WTC11 (cell line): ENCODE measurements around the gene JMY. TPM values are rescaled to one million over a fixed set of nuclear protein-coding genes. Genes with fewer than 3 reads are reported as not detected.

Experiments
- ATAC-seq: fragments of 200-7000 bp; cut with Tn5 transposase; 2 replicates; pipeline ENCODE4 v1.10.0; 2021; ENCODE audit warnings: mild to moderate bottlenecking, moderate library complexity
- CTCF ChIA-PET: fragments of 300-600 bp; sonication (Branson Sonifier 250); formaldehyde crosslinking; loops from one replicate; lab custom pipeline; 2021; ENCODE audit warnings: antibody characterized with exemption; lab: Charles Lee
- POLR2A ChIA-PET: fragments of 350-600 bp; sonication (Branson Sonifier 250); formaldehyde crosslinking; loops from one replicate; lab custom pipeline; 2021; ENCODE audit warnings: antibody characterized with exemption; lab: Charles Lee
- DNase-seq: peaks from one replicate; pipeline ENCODE4 v3.0.0; 2021; ENCODE audit warnings: low spot score
- H3K27ac Mint-ChIP-seq: 2 replicates; pipeline ENCODE4 v1.8.0; 2021; ENCODE audit warnings: mixed read lengths
- H3K27me3 Mint-ChIP-seq: 2 replicates; pipeline ENCODE4 v1.8.0; 2021; ENCODE audit warnings: low read depth, mild to moderate bottlenecking, moderate library complexity, mixed read lengths
- H3K36me3 Mint-ChIP-seq: 2 replicates; pipeline ENCODE4 v1.8.0; 2021; ENCODE audit warnings: mixed read lengths
- H3K4me1 Mint-ChIP-seq: 2 replicates; pipeline ENCODE4 v1.8.0; 2022; ENCODE audit warnings: mixed read lengths
- H3K4me3 Mint-ChIP-seq: 2 replicates; pipeline ENCODE4 v1.8.0; 2021; ENCODE audit warnings: mild to moderate bottlenecking, moderate library complexity, mixed read lengths
- H3K9me3 Mint-ChIP-seq: 2 replicates; pipeline ENCODE4 v1.8.0; 2021; ENCODE audit warnings: mixed read lengths
- ATF1 ChIP-seq: sonication (generic); formaldehyde crosslinking; IDR thresholded peaks from 2 replicates; pipeline ENCODE4 v1.8.1; 2023; ENCODE audit warnings: mild to moderate bottlenecking, moderate library complexity, missing genetic modification reagents
- CDX4 ChIP-seq: fragments of 250-450 bp; sonication (Bioruptor Pico); IDR thresholded peaks from 2 replicates; pipeline ENCODE4 v1.9.0; 2021; ENCODE audit warnings: moderate library complexity, mild to moderate bottlenecking, inconsistent platforms, borderline replicate concordance
- E2F5 ChIP-seq: sonication (generic); formaldehyde crosslinking; IDR thresholded peaks from 2 replicates; pipeline ENCODE4 v1.8.1; 2022; ENCODE audit warnings: mild to moderate bottlenecking, moderate library complexity, missing genetic modification reagents
- ERG ChIP-seq: fragments of 250-450 bp; sonication (Bioruptor Pico); IDR thresholded peaks from 2 replicates; pipeline ENCODE4 v1.8.0; 2021; ENCODE audit warnings: mild to moderate bottlenecking
- ESRRA ChIP-seq: sonication (generic); formaldehyde crosslinking; IDR thresholded peaks from 2 replicates; pipeline ENCODE4 v1.8.1; 2022; ENCODE audit warnings: mild to moderate bottlenecking, missing genetic modification reagents, borderline replicate concordance
- FOXJ3 ChIP-seq: sonication (generic); formaldehyde crosslinking; IDR thresholded peaks from 2 replicates; pipeline ENCODE4 v1.9.0; 2021; ENCODE audit warnings: missing genetic modification reagents, mild to moderate bottlenecking, borderline replicate concordance
- FOXK1 ChIP-seq: sonication (generic); formaldehyde crosslinking; IDR thresholded peaks from 2 replicates; pipeline ENCODE4 v1.8.0; 2022; ENCODE audit warnings: mild to moderate bottlenecking, moderate library complexity, missing genetic modification reagents
- FOXP4 ChIP-seq: sonication (generic); formaldehyde crosslinking; IDR thresholded peaks from 2 replicates; pipeline ENCODE4 v1.8.0; 2022; ENCODE audit warnings: mild to moderate bottlenecking, missing genetic modification reagents
- GTF2I ChIP-seq: fragments of 250-450 bp; sonication (Bioruptor Pico); conservative IDR thresholded peaks from 2 replicates; pipeline ENCODE4 v1.4.0; 2021; ENCODE audit warnings: mild to moderate bottlenecking
- MAX ChIP-seq: sonication (generic); formaldehyde crosslinking; IDR thresholded peaks from 2 replicates; pipeline ENCODE4 v1.8.0; 2022; ENCODE audit warnings: mild to moderate bottlenecking, missing genetic modification reagents
- NR1H2 ChIP-seq: sonication (generic); formaldehyde crosslinking; IDR thresholded peaks from 2 replicates; pipeline ENCODE4 v1.9.0; 2021; ENCODE audit warnings: mild to moderate bottlenecking, moderate library complexity, missing genetic modification reagents
- NR3C1 ChIP-seq: sonication (generic); formaldehyde crosslinking; conservative IDR thresholded peaks from 2 replicates; pipeline ENCODE4 v1.8.1; 2023; ENCODE audit warnings: low read depth, mild to moderate bottlenecking, missing genetic modification reagents
- RELA ChIP-seq: sonication (generic); formaldehyde crosslinking; IDR thresholded peaks from 2 replicates; pipeline ENCODE4 v1.8.1; 2022; ENCODE audit warnings: missing genetic modification reagents, mild to moderate bottlenecking, borderline replicate concordance
- TEAD4 ChIP-seq: sonication (generic); formaldehyde crosslinking; IDR thresholded peaks from 2 replicates; pipeline ENCODE4 v1.8.0; 2022; ENCODE audit warnings: mild to moderate bottlenecking, missing genetic modification reagents
- USF1 ChIP-seq: sonication (generic); formaldehyde crosslinking; IDR thresholded peaks from 2 replicates; pipeline ENCODE4 v1.8.0; 2022; ENCODE audit warnings: mild to moderate bottlenecking, missing genetic modification reagents
- ZBTB43 ChIP-seq: sonication (generic); formaldehyde crosslinking; IDR thresholded peaks from 2 replicates; pipeline ENCODE4 v1.8.1; 2023; ENCODE audit warnings: mild to moderate bottlenecking, missing genetic modification reagents
- ZNF138 ChIP-seq: sonication (generic); formaldehyde crosslinking; conservative IDR thresholded peaks from 2 replicates; pipeline ENCODE4 v1.8.1; 2022; ENCODE audit warnings: mild to moderate bottlenecking, moderate library complexity, missing genetic modification reagents
- ZNF263 ChIP-seq: sonication (generic); formaldehyde crosslinking; IDR thresholded peaks from 2 replicates; pipeline ENCODE4 v1.8.1; 2022; ENCODE audit warnings: low read depth, mild to moderate bottlenecking, moderate library complexity, missing genetic modification reagents
- ZSCAN18 ChIP-seq: fragments of 250-450 bp; sonication (Bioruptor Pico); IDR thresholded peaks from 2 replicates; pipeline ENCODE4 v2.1.2; 2022; ENCODE audit warnings: mild to moderate bottlenecking, moderate library complexity
- total RNA-seq: library from RNA; stranded (reverse); gene quantifications from 3 replicates; pipeline ENCODE4 v1.2.3, GENCODE V29; 2021
- TF ChIP-seq, protein P1 (sequence below): sonication (generic); formaldehyde crosslinking; IDR thresholded peaks from 2 replicates; pipeline ENCODE4 v1.8.0; 2023; ENCODE audit warnings: missing genetic modification reagents, mild to moderate bottlenecking, borderline replicate concordance
- TF ChIP-seq, protein P2 (sequence below): sonication (generic); formaldehyde crosslinking; conservative IDR thresholded peaks from 2 replicates; pipeline ENCODE4 v1.8.1; 2022; ENCODE audit warnings: mild to moderate bottlenecking, missing genetic modification reagents

The JMY gene
- total RNA-seq, 1 experiment from 2014 or later: 12.4 TPM

GRCh38 chr5:79235634-79236361 lies at the start of gene JMY (continued):
- TF ChIP-seq ZSCAN18 (CRISPR knock-in tag) (no peak), FOXK1 (CRISPR knock-in tag) (peak; percentile 99)
- TF ChIP-seq, protein P1, sequence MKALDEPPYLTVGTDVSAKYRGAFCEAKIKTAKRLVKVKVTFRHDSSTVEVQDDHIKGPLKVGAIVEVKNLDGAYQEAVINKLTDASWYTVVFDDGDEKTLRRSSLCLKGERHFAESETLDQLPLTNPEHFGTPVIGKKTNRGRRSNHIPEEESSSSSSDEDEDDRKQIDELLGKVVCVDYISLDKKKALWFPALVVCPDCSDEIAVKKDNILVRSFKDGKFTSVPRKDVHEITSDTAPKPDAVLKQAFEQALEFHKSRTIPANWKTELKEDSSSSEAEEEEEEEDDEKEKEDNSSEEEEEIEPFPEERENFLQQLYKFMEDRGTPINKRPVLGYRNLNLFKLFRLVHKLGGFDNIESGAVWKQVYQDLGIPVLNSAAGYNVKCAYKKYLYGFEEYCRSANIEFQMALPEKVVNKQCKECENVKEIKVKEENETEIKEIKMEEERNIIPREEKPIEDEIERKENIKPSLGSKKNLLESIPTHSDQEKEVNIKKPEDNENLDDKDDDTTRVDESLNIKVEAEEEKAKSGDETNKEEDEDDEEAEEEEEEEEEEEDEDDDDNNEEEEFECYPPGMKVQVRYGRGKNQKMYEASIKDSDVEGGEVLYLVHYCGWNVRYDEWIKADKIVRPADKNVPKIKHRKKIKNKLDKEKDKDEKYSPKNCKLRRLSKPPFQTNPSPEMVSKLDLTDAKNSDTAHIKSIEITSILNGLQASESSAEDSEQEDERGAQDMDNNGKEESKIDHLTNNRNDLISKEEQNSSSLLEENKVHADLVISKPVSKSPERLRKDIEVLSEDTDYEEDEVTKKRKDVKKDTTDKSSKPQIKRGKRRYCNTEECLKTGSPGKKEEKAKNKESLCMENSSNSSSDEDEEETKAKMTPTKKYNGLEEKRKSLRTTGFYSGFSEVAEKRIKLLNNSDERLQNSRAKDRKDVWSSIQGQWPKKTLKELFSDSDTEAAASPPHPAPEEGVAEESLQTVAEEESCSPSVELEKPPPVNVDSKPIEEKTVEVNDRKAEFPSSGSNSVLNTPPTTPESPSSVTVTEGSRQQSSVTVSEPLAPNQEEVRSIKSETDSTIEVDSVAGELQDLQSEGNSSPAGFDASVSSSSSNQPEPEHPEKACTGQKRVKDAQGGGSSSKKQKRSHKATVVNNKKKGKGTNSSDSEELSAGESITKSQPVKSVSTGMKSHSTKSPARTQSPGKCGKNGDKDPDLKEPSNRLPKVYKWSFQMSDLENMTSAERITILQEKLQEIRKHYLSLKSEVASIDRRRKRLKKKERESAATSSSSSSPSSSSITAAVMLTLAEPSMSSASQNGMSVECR (CRISPR knock-in tag): 0 out of 2 replicates have a peak, but pooled peaks have one; percentile 20
- TF ChIP-seq, all 79 proteins: peak for 19

GRCh38 chr5:79186455-79186854 lies 49.5 kb upstream of the JMY start:
- Mint-ChIP-seq H3K36me3 (no peaks in the 10 kb centered on the region), H3K9me3 (no peaks in the 10 kb centered on the region), H3K27me3 (no peaks in the 10 kb centered on the region), H3K27ac (no peak overlapping the region), H3K4me3 (no peak overlapping the region), H3K4me1 (peaks cover 5% of the 10 kb centered on the region; the same call in 1 of the 2 replicates)
- ChIA-PET CTCF (no interaction called here), POLR2A (no interaction called here)
- ATAC-seq (no peak), DNase-seq (no peak)
- TF ChIP-seq FOXJ3 (CRISPR knock-in tag) (no peak), ERG (CRISPR knock-in tag) (no peak), RELA (CRISPR knock-in tag) (no peak), CDX4 (CRISPR knock-in tag) (no peak), FOXK1 (CRISPR knock-in tag) (no peak), ESRRA (CRISPR knock-in tag) (no peak), ZNF138 (CRISPR knock-in tag) (no peak), MAX (CRISPR knock-in tag) (no peak), USF1 (CRISPR knock-in tag) (no peak), ATF1 (CRISPR knock-in tag) (no peak), GTF2I (no peak), TEAD4 (CRISPR knock-in tag) (no peak), FOXP4 (CRISPR knock-in tag) (no peak), ZBTB43 (no peak), NR3C1 (CRISPR knock-in tag) (no peak), ZNF263 (CRISPR knock-in tag) (no peak), E2F5 (CRISPR knock-in tag) (no peak), NR1H2 (CRISPR knock-in tag) (no peak)
- TF ChIP-seq, protein P2, sequence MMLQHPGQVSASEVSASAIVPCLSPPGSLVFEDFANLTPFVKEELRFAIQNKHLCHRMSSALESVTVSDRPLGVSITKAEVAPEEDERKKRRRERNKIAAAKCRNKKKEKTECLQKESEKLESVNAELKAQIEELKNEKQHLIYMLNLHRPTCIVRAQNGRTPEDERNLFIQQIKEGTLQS: no peak
